HCT116 (cell line): Measurements from ENCODE around the gene CD1E. TPM values are rescaled to one million over a fixed set of nuclear protein-coding genes. Genes with fewer than 3 reads are reported as not detected.

Experiments
- ATAC-seq: fragments of 200-7000 bp; cut with Tn5 transposase; 2 replicates; pipeline ENCODE4 v1.9.1; 2020; ENCODE audit warnings: mild to moderate bottlenecking, moderate library complexity
- BruUV-seq: library from RNA; stranded (reverse); fragments of 400-500 nt; replicated peaks from 2 replicates; lab custom pipeline; 2021; lab: Mats Ljungman, UMichigan
- CTCF ChIA-PET: fragments of 300-600 bp; sonication (Branson Sonifier 250); formaldehyde crosslinking; loops from one replicate; lab custom pipeline; 2021; ENCODE audit warnings: antibody characterized with exemption; lab: Charles Lee
- POLR2A ChIA-PET: fragments of 300-600, 350-600 bp; sonication (Branson Sonifier 250); formaldehyde crosslinking; loops from one replicate; lab custom pipeline; 2021; ENCODE audit warnings: antibody characterized with exemption; lab: Charles Lee
- RAD21 ChIA-PET, 2 experiments: fragments of 300-600 bp; sonication (Branson Sonifier 250); formaldehyde crosslinking; loops; one replicate each; lab custom pipeline; 2023; ENCODE audit warnings: low total read pairs in 2 of 2; ENCODE audit not compliant: uncharacterized antibody in 2 of 2, unreplicated experiment in 2 of 2, low non-redundant PET in 1 of 2; lab: Charles Lee
- DNase-seq: peaks from one replicate; pipeline ENCODE4 v3.0.0-alpha.2; 2010; ENCODE audit warnings: low read depth, low spot score
- H2AFZ ChIP-seq: fragments of 200-600 bp; shearing (Covaris generic), sonication (generic); 2 replicates; pipeline ENCODE4 v1.6.1; 2017; ENCODE audit warnings: low read depth, mixed run types, mixed read lengths, antibody characterized with exemption, low read length; ENCODE audit not compliant: poor library complexity, severe bottlenecking
- H3K27ac ChIP-seq: 2 replicates; pipeline ENCODE4 v1.5.1; 2012; ENCODE audit warnings: low read depth, low read length
- H3K27me3 ChIP-seq: fragments of 200-600 bp; sonication (generic); 2 replicates; pipeline ENCODE4 v1.6.1; 2016; ENCODE audit warnings: mixed run types, low read length, mixed read lengths; ENCODE audit not compliant: insufficient read depth
- H3K36me3 ChIP-seq, 2 experiments: fragments of 200-500 bp in 1 of 2; fragments of 200-600 bp in 1 of 2; sonication (Bioruptor generic) in 1 of 2; sonication (generic) in 1 of 2; 2 replicates each; pipeline versions ENCODE4 v1.5.1 to v1.6.1; 2014 to 2016; ENCODE audit warnings: low read length in 2 of 2, inconsistent platforms in 1 of 2, mixed read lengths in 1 of 2, mixed run types in 1 of 2; ENCODE audit not compliant: insufficient read depth in 2 of 2, control insufficient read depth in 1 of 2
- H3K4me1 ChIP-seq, 2 experiments: fragments of 200-600 bp in 1 of 2; sonication (generic) in 1 of 2; 2 replicates each; pipeline versions ENCODE4 v1.5.1 to v1.6.1; 2012 to 2017; ENCODE audit warnings: low read length in 2 of 2, inconsistent platforms in 1 of 2, mild to moderate bottlenecking in 1 of 2, mixed read lengths in 1 of 2, mixed run types in 1 of 2, moderate library complexity in 1 of 2; ENCODE audit not compliant: insufficient read depth in 2 of 2, control insufficient read depth in 1 of 2
- H3K4me2 ChIP-seq: fragments of 200-600 bp; sonication (generic); 2 replicates; pipeline ENCODE4 v1.6.1; 2017; ENCODE audit warnings: mixed run types, low read length, mixed read lengths
- H3K4me3 ChIP-seq, 2 experiments: fragments of 200-600 bp in 1 of 2; sonication (generic) in 1 of 2; replicated peaks in 1 of 2; 2 replicates each; pipeline ENCODE4 v1.5.1; 2011 to 2016; ENCODE audit warnings: low read length in 2 of 2, control low read depth in 1 of 2, low read depth in 1 of 2, mild to moderate bottlenecking in 1 of 2, mixed read lengths in 1 of 2, mixed run types in 1 of 2
- H3K79me2 ChIP-seq: fragments of 200-600 bp; sonication (generic); 2 replicates; pipeline ENCODE4 v1.6.1; 2017; ENCODE audit warnings: mild to moderate bottlenecking, mixed run types, low read length, moderate library complexity, mixed read lengths; ENCODE audit not compliant: insufficient read depth
- H3K9ac ChIP-seq: fragments of 200-600 bp; sonication (generic); 2 replicates; pipeline ENCODE4 v1.6.1; 2016; ENCODE audit warnings: low read length, mixed read lengths
- H3K9me2 ChIP-seq: fragments of 200-600 bp; sonication (generic), shearing (Covaris generic); 2 replicates; pipeline ENCODE4 v1.6.1; 2017; ENCODE audit warnings: mixed run types, mild to moderate bottlenecking, moderate library complexity; ENCODE audit not compliant: insufficient read depth
- H3K9me3 ChIP-seq, 2 experiments: fragments of 200-500 bp in 1 of 2; fragments of 200-600 bp in 1 of 2; sonication (Bioruptor generic) in 1 of 2; sonication (generic) in 1 of 2; 2 replicates each; pipeline ENCODE4 v1.6.1; 2014 to 2017; ENCODE audit warnings: low read length in 2 of 2, mixed read lengths in 2 of 2, inconsistent platforms in 1 of 2, low read depth in 1 of 2, mild to moderate bottlenecking in 1 of 2, mixed run types in 1 of 2, moderate library complexity in 1 of 2; ENCODE audit not compliant: control insufficient read depth in 1 of 2, insufficient read depth in 1 of 2
- H4K20me1 ChIP-seq: fragments of 200-600 bp; sonication (generic), shearing (Covaris generic); 2 replicates; pipeline ENCODE4 v1.6.1; 2017; ENCODE audit warnings: mixed run types, mild to moderate bottlenecking, moderate library complexity; ENCODE audit not compliant: insufficient read depth
- CBX3 ChIP-seq: IDR thresholded peaks from 2 replicates; pipeline ENCODE4 v1.6.1; 2012; ENCODE audit warnings: low read depth
- CTCF ChIP-seq, 3 experiments: fragments of 200-600 bp in 1 of 3; sonication (generic) in 1 of 3; IDR thresholded peaks in 2 of 3; conservative IDR thresholded peaks in 1 of 3; 2 replicates each; pipeline ENCODE4 v1.5.1; 2012 to 2017; ENCODE audit warnings: low read depth in 2 of 3, low read length in 2 of 3, antibody characterized with exemption in 1 of 3, borderline replicate concordance in 1 of 3, control low read depth in 1 of 3, mild to moderate bottlenecking in 1 of 3, mixed read lengths in 1 of 3, mixed run types in 1 of 3, moderate library complexity in 1 of 3; ENCODE audit not compliant: insufficient read depth in 1 of 3
- EZH2 ChIP-seq: fragments of 200-600 bp; sonication (generic); IDR thresholded peaks from 2 replicates; pipeline ENCODE4 v1.6.1; 2017; ENCODE audit warnings: antibody characterized with exemption, mixed run types
- JUND ChIP-seq: IDR thresholded peaks from 2 replicates; pipeline ENCODE4 v1.6.1; 2012
- POLR2AphosphoS5 ChIP-seq: IDR thresholded peaks from 2 replicates; pipeline ENCODE4 v1.6.1; 2011; ENCODE audit warnings: mild to moderate bottlenecking, low read depth, low read length, moderate library complexity
- ZFX ChIP-seq: fragments of 450-650 bp; IDR thresholded peaks from 2 replicates; pipeline ENCODE4 v1.6.1; 2017
- intact Hi-C: fragments of 100-400 bp; cut with micrococcal nuclease; formaldehyde crosslinking; loops from 2 replicates; pipeline ENCODE4 v1.10.0; 2022
- total RNA-seq: library from RNA; stranded (reverse); gene quantifications from one replicate; pipeline ENCODE4 v1.2.1, GENCODE V29; 2021; ENCODE audit not compliant: unreplicated experiment
- TF ChIP-seq, protein P1 (sequence below): IDR thresholded peaks from 2 replicates; pipeline ENCODE4 v1.6.1; 2012
- TF ChIP-seq, protein P2 (sequence below): IDR thresholded peaks from 2 replicates; pipeline ENCODE4 v1.6.1; 2012; ENCODE audit warnings: low read depth

CD1E gene
- total RNA-seq, 1 experiment from 2014 or later: not detected

DNA sequence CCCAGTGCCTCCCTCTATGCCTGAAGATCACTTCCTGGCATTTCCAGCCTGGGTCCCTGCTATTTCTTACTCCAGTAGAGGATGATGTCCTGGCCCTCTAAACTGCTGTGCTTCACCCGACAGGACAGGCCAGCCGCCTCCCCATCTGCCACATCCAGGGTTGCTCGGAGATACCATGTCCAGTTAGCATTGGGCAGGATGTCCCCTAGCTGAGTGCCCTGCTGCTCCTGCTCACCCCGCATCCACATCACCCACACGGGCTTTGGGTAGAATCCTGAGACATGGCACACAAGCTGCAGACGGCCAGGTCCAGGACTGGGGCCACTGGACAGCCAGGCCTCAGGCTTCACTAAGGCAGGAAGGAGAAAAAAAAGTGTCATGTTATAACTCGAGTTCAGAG, 24.4 kb upstream of the CD1E start:
- ATAC-seq: no peak
- RAD21 ChIA-PET: no interaction called here
- CTCF ChIA-PET: interaction anchor here (1.1 to 1.4 kb wide), 2 partner anchors 125 to 205 kb away, joined by 3 to 15 read pairs; no protein-coding TSS in a partner anchor
- Histone ChIP-seq H3K9ac (no peak overlapping the region), H4K20me1 (no peaks in the 10 kb centered on the region), H3K27ac (no peak overlapping the region), H3K27me3 (peaks cover 17% of the 10 kb centered on the region), H2AFZ (no peak overlapping the region), H3K4me1 (no peaks in the 10 kb centered on the region), H3K36me3 (no peaks in the 10 kb centered on the region), H3K4me3 (no peak overlapping the region), H3K9me3 (no peaks in the 10 kb centered on the region), H3K79me2 (no peaks in the 10 kb centered on the region), H3K9me2 (no peaks in the 10 kb centered on the region), H3K4me2 (no peak overlapping the region)
- no peak for DNase-seq
- intact Hi-C loops: loop anchor here (5.0 kb wide), 1 partner anchor 127 kb away; no protein-coding TSS in a partner anchor
- no TSS peak for BruUV-seq
- POLR2A ChIA-PET: no interaction called here
- TF ChIP-seq JUND: no peak
- TF ChIP-seq ZFX: no peak
- no peak for TF ChIP-seq CTCF (IDR thresholded peaks at IDR 0.05 in 2 of 3, conservative IDR thresholded peaks at IDR 0.05 in 1 of 3; ENCODE audit: borderline replicate concordance in 1 of 3, insufficient read depth in 1 of 3, low read depth in 2 of 3, low read length in 2 of 3)
- no peak for TF ChIP-seq CBX3
- TF ChIP-seq, protein P1, sequence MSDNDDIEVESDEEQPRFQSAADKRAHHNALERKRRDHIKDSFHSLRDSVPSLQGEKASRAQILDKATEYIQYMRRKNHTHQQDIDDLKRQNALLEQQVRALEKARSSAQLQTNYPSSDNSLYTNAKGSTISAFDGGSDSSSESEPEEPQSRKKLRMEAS: no peak
- no peak for TF ChIP-seq POLR2AphosphoS5
- TF ChIP-seq, protein P2, sequence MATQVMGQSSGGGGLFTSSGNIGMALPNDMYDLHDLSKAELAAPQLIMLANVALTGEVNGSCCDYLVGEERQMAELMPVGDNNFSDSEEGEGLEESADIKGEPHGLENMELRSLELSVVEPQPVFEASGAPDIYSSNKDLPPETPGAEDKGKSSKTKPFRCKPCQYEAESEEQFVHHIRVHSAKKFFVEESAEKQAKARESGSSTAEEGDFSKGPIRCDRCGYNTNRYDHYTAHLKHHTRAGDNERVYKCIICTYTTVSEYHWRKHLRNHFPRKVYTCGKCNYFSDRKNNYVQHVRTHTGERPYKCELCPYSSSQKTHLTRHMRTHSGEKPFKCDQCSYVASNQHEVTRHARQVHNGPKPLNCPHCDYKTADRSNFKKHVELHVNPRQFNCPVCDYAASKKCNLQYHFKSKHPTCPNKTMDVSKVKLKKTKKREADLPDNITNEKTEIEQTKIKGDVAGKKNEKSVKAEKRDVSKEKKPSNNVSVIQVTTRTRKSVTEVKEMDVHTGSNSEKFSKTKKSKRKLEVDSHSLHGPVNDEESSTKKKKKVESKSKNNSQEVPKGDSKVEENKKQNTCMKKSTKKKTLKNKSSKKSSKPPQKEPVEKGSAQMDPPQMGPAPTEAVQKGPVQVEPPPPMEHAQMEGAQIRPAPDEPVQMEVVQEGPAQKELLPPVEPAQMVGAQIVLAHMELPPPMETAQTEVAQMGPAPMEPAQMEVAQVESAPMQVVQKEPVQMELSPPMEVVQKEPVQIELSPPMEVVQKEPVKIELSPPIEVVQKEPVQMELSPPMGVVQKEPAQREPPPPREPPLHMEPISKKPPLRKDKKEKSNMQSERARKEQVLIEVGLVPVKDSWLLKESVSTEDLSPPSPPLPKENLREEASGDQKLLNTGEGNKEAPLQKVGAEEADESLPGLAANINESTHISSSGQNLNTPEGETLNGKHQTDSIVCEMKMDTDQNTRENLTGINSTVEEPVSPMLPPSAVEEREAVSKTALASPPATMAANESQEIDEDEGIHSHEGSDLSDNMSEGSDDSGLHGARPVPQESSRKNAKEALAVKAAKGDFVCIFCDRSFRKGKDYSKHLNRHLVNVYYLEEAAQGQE: no peak
- no peak for TF ChIP-seq EZH2
